Peyer's patch (tissue), 4 donors: ENCODE data around the gene ZNF587B.
"Not testable (repeated sequence)": the region's sequence is repeated elsewhere in the genome, so short reads cannot be mapped to it uniquely, and the experiment has no call there.

Source experiments
- POLR2A ChIP-seq, 2 donors: fragments of 450-650 bp; IDR thresholded peaks; one replicate each; pipeline ENCODE4 v1.5.1; 2017; ENCODE audit warnings: antibody characterized with exemption in 2 of 2, mild to moderate bottlenecking in 2 of 2, moderate library complexity in 2 of 2
- TF ChIP-seq, protein P1 (sequence below), 6 experiments: fragments of 450-650 bp in 4 of 6; fragments of 200-600 bp in 2 of 6; sonication (generic) in 1 of 6; IDR thresholded peaks; one replicate each; pipeline ENCODE4 v1.5.1; 2017 to 2019; ENCODE audit warnings: antibody characterized with exemption in 6 of 6, mild to moderate bottlenecking in 3 of 6, moderate library complexity in 1 of 6

GRCh38 chr19:57849162-57849665 is 19.1 kb downstream of the ZNF587B start:
- TF ChIP-seq, protein P1, sequence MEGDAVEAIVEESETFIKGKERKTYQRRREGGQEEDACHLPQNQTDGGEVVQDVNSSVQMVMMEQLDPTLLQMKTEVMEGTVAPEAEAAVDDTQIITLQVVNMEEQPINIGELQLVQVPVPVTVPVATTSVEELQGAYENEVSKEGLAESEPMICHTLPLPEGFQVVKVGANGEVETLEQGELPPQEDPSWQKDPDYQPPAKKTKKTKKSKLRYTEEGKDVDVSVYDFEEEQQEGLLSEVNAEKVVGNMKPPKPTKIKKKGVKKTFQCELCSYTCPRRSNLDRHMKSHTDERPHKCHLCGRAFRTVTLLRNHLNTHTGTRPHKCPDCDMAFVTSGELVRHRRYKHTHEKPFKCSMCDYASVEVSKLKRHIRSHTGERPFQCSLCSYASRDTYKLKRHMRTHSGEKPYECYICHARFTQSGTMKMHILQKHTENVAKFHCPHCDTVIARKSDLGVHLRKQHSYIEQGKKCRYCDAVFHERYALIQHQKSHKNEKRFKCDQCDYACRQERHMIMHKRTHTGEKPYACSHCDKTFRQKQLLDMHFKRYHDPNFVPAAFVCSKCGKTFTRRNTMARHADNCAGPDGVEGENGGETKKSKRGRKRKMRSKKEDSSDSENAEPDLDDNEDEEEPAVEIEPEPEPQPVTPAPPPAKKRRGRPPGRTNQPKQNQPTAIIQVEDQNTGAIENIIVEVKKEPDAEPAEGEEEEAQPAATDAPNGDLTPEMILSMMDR (IDR thresholded peaks at IDR 0.05) = not testable (repeated sequence)
- not testable (repeated sequence) for TF ChIP-seq POLR2A (IDR thresholded peaks at IDR 0.05)
